HEK293 (cell line): ENCODE results near the gene AGAP1.

Experiments used
- CTCF ChIA-PET: fragments of 350-600 bp; formaldehyde crosslinking; extraction: SDS; loops from one replicate; lab custom pipeline; 2021; ENCODE audit warnings: antibody characterized with exemption; lab: Yijun Ruan, JAX
- POLR2A ChIA-PET: fragments of 300-600 bp; formaldehyde crosslinking; extraction: SDS; loops from one replicate; lab custom pipeline; 2020; ENCODE audit warnings: antibody characterized with exemption, inconsistent platforms; lab: Yijun Ruan, JAX
- H3K27ac ChIP-seq: fragments of 200-500 bp; sonication (Bioruptor generic); 2 replicates; pipeline ENCODE4 v1.5.1; 2014; ENCODE audit warnings: low read depth, low read length, control low read depth, inconsistent platforms; ENCODE audit errors: extremely low read depth
- H3K36me3 ChIP-seq, 2 experiments: fragments of 200-500 bp in 1 of 2; sonication (Bioruptor generic) in 1 of 2; 1 replicate in 1 of 2; 2 replicates in 1 of 2; pipeline ENCODE4 v1.5.1; 2014 to 2017; ENCODE audit warnings: inconsistent platforms in 2 of 2, low read length in 2 of 2; ENCODE audit not compliant: control insufficient read depth in 2 of 2, insufficient read depth in 1 of 2
- H3K4me1 ChIP-seq: fragments of 200-500 bp; sonication (Bioruptor generic); 2 replicates; pipeline ENCODE4 v1.5.1; 2014; ENCODE audit warnings: mild to moderate bottlenecking, low read length, inconsistent platforms; ENCODE audit not compliant: control insufficient read depth, insufficient read depth
- H3K4me3 ChIP-seq: 2 replicates; pipeline ENCODE4 v1.5.1; 2011; ENCODE audit warnings: low read depth, mild to moderate bottlenecking, control low read depth, low read length, moderate library complexity
- H3K9me3 ChIP-seq: fragments of 200-500 bp; sonication (Bioruptor generic); 2 replicates; pipeline ENCODE4 v1.5.1; 2014; ENCODE audit warnings: low read depth, low read length, inconsistent platforms; ENCODE audit not compliant: control insufficient read depth, insufficient read depth
- AEBP2 ChIP-seq: fragments of 450-650 bp; formaldehyde crosslinking; IDR thresholded peaks from 2 replicates; pipeline ENCODE4 v1.5.1; 2016; ENCODE audit warnings: missing biosample characterization, missing genetic modification characterization, borderline replicate concordance
- GLI2 ChIP-seq: fragments of 450-650 bp; formaldehyde crosslinking; IDR thresholded peaks from 2 replicates; pipeline ENCODE4; 2017; ENCODE audit warnings: missing biosample characterization, missing genetic modification characterization, low read depth, borderline replicate concordance
- KLF8 ChIP-seq: fragments of 450-650 bp; formaldehyde crosslinking; IDR thresholded peaks from 2 replicates; pipeline ENCODE4 v1.5.1; 2016; ENCODE audit warnings: missing biosample characterization, missing genetic modification characterization
- PRDM10 ChIP-seq: fragments of 450-650 bp; formaldehyde crosslinking; IDR thresholded peaks from 2 replicates; pipeline ENCODE4 v1.5.1; 2016; ENCODE audit warnings: missing biosample characterization, missing genetic modification characterization
- RBAK ChIP-seq: fragments of 450-650 bp; formaldehyde crosslinking; IDR thresholded peaks from 2 replicates; pipeline ENCODE4 v1.5.1; 2016; ENCODE audit warnings: missing biosample characterization, missing genetic modification characterization
- SALL2 ChIP-seq: fragments of 450-650 bp; formaldehyde crosslinking; IDR thresholded peaks from 2 replicates; pipeline ENCODE4 v1.5.0; 2017; ENCODE audit warnings: missing biosample characterization, mild to moderate bottlenecking, missing genetic modification characterization, borderline replicate concordance
- SCRT2 ChIP-seq: fragments of 450-650 bp; formaldehyde crosslinking; IDR thresholded peaks from 2 replicates; pipeline ENCODE4 v1.5.1; 2016; ENCODE audit warnings: missing biosample characterization, missing genetic modification characterization
- ZFHX2 ChIP-seq: fragments of 450-650 bp; formaldehyde crosslinking; conservative IDR thresholded peaks from 2 replicates; pipeline ENCODE4 v1.5.1; 2016; ENCODE audit warnings: missing biosample characterization, missing genetic modification characterization
- ZNF174 ChIP-seq: fragments of 450-650 bp; formaldehyde crosslinking; IDR thresholded peaks from 2 replicates; pipeline ENCODE4 v1.5.0; 2017; ENCODE audit warnings: missing biosample characterization, mild to moderate bottlenecking, missing genetic modification characterization
- ZNF18 ChIP-seq: fragments of 450-650 bp; formaldehyde crosslinking; IDR thresholded peaks from 2 replicates; pipeline ENCODE4 v1.5.1; 2016; ENCODE audit warnings: missing biosample characterization, missing genetic modification characterization
- ZNF184 ChIP-seq: fragments of 450-650 bp; IDR thresholded peaks from 2 replicates; pipeline ENCODE4 v1.5.1; 2018; ENCODE audit warnings: missing biosample characterization, mild to moderate bottlenecking, missing genetic modification characterization
- ZNF211 ChIP-seq: fragments of 450-650 bp; formaldehyde crosslinking; IDR thresholded peaks from 2 replicates; pipeline ENCODE4 v1.5.1; 2016; ENCODE audit warnings: low read depth, missing biosample characterization, missing genetic modification characterization
- ZNF23 ChIP-seq: fragments of 450-650 bp; formaldehyde crosslinking; IDR thresholded peaks from 2 replicates; pipeline ENCODE4 v1.5.1; 2016; ENCODE audit warnings: missing biosample characterization, missing genetic modification characterization, borderline replicate concordance
- ZNF274 ChIP-seq, 2 experiments: fragments of 200-500 bp in 1 of 2; fragments of 450-650 bp in 1 of 2; sonication (Bioruptor generic) in 1 of 2; formaldehyde crosslinking in 1 of 2; IDR thresholded peaks; 2 replicates each; pipeline versions ENCODE4 v1.5.1 to v1.6.1; 2014 to 2016; ENCODE audit warnings: borderline replicate concordance in 1 of 2, inconsistent platforms in 1 of 2, low read length in 1 of 2, missing biosample characterization in 1 of 2, missing genetic modification characterization in 1 of 2
- ZNF292 ChIP-seq: fragments of 450-650 bp; formaldehyde crosslinking; IDR thresholded peaks from 2 replicates; pipeline ENCODE4 v1.5.1; 2016; ENCODE audit warnings: low read depth, missing biosample characterization, missing genetic modification characterization, borderline replicate concordance
- ZNF366 ChIP-seq: fragments of 450-650 bp; formaldehyde crosslinking; conservative IDR thresholded peaks from 2 replicates; pipeline ENCODE4 v1.5.1; 2016; ENCODE audit warnings: missing biosample characterization, missing genetic modification characterization
- ZNF521 ChIP-seq: fragments of 450-650 bp; formaldehyde crosslinking; IDR thresholded peaks from 2 replicates; pipeline ENCODE4 v1.5.1; 2017; ENCODE audit warnings: missing biosample characterization, mild to moderate bottlenecking, missing genetic modification characterization
- ZNF549 ChIP-seq: fragments of 450-650 bp; IDR thresholded peaks from 2 replicates; pipeline ENCODE4 v1.5.1; 2018; ENCODE audit warnings: missing biosample characterization, missing genetic modification characterization, mild to moderate bottlenecking, inconsistent platforms, moderate library complexity
- ZNF558 ChIP-seq: fragments of 450-650 bp; formaldehyde crosslinking; IDR thresholded peaks from 2 replicates; pipeline ENCODE4 v1.5.1; 2016; ENCODE audit warnings: missing biosample characterization, missing genetic modification characterization
- ZNF561 ChIP-seq: fragments of 450-650 bp; IDR thresholded peaks from 2 replicates; pipeline ENCODE4 v1.5.1; 2018; ENCODE audit warnings: missing biosample characterization, missing genetic modification characterization, borderline replicate concordance
- ZNF585B ChIP-seq: fragments of 450-650 bp; formaldehyde crosslinking; IDR thresholded peaks from 2 replicates; pipeline ENCODE4 v1.5.1; 2016; ENCODE audit warnings: missing biosample characterization, missing genetic modification characterization

The AGAP1 gene

GRCh38 chr2:235966396-235966795 lies 472.6 kb downstream of the AGAP1 start:
- TF ChIP-seq ZNF174 (no peak), ZNF274 (IDR thresholded peaks at IDR 0.05; ENCODE audit: low read length) (no peak), ZNF274 (tag by site-specific recombination; IDR thresholded peaks at IDR 0.05; ENCODE audit: borderline replicate concordance) (no peak), RBAK (tag by site-specific recombination) (no peak), ZNF561 (tag by site-specific recombination) (no peak), ZNF211 (tag by site-specific recombination) (no peak), ZNF18 (tag by site-specific recombination) (no peak), SALL2 (tag by site-specific recombination) (no peak), ZNF549 (tag by site-specific recombination) (no peak), AEBP2 (tag by site-specific recombination) (no peak), GLI2 (no peak), ZNF292 (tag by site-specific recombination) (no peak)
- H3K4me1 ChIP-seq = no peaks in the 10 kb centered on the region
- CTCF ChIA-PET = interaction anchor here (0.6 kb wide), 2 partner anchors 56 to 834 kb away, joined by 4 to 5 read pairs; no protein-coding TSS in a partner anchor

GRCh38 chr2:235966932-235967757 lies 473.3 kb downstream of the AGAP1 start:
- Histone ChIP-seq H3K4me3 (no peak overlapping the region), H3K4me1 (no peaks in the 10 kb centered on the region), H3K9me3 (no peaks in the 10 kb centered on the region), H3K36me3 (peaks cover 0 to 15% of the 10 kb centered on the region in 2 experiments; a peak in 2 of 3 replicates), H3K27ac (no peak overlapping the region)
- ChIA-PET POLR2A (no interaction called here), CTCF (no interaction called here)
- TF ChIP-seq ZNF585B (tag by site-specific recombination) (no peak), ZNF23 (tag by site-specific recombination) (no peak), SCRT2 (tag by site-specific recombination) (no peak), ZNF521 (no peak)

More at GRCh38 chr2:235966396-235966795, 472.6 kb downstream of the AGAP1 start:
- no peak overlapping the region for H3K27ac ChIP-seq
- POLR2A ChIA-PET = no interaction called here
- H3K36me3 ChIP-seq = peaks cover 0 to 15% of the 10 kb centered on the region in 2 experiments; a peak in 2 of 3 replicates
- no peaks in the 10 kb centered on the region for H3K9me3 ChIP-seq
- H3K4me3 ChIP-seq = no peak overlapping the region

- Histone ChIP-seq H3K36me3 (peaks cover 0 to 22% of the 10 kb centered on the region in 2 experiments; a peak in 2 of 3 replicates), H3K4me1 (no peaks in the 10 kb centered on the region)
- TF ChIP-seq ZNF549 (tag by site-specific recombination) (no peak), ZNF184 (tag by site-specific recombination) (no peak), ZNF23 (tag by site-specific recombination) (no peak), PRDM10 (tag by site-specific recombination) (no peak), SCRT2 (tag by site-specific recombination) (no peak), ZFHX2 (tag by site-specific recombination) (no peak), ZNF366 (tag by site-specific recombination) (no peak), KLF8 (tag by site-specific recombination) (no peak), ZNF558 (no peak), ZNF274 (IDR thresholded peaks at IDR 0.05; ENCODE audit: low read length) (no peak), ZNF274 (tag by site-specific recombination; IDR thresholded peaks at IDR 0.05; ENCODE audit: borderline replicate concordance) (no peak)
These were observed 474.3 kb downstream of the AGAP1 start for GRCh38 chr2:235968155-235968554.

More at GRCh38 chr2:235968155-235968554, 474.3 kb downstream of the AGAP1 start:
- H3K4me3 ChIP-seq = no peak overlapping the region
- H3K27ac ChIP-seq = no peak overlapping the region
- H3K9me3 ChIP-seq = no peaks in the 10 kb centered on the region
- CTCF ChIA-PET = no interaction called here
- POLR2A ChIA-PET = no interaction called here
